KBM-7 (cell line): ENCODE measurements around the gene AFG1L.
"Not testable (repeated sequence)": the region's sequence is repeated elsewhere in the genome, so short reads cannot be mapped to it uniquely, and the experiment has no call there.

ENCODE experiments used
- DNase-seq: peaks from one replicate; pipeline ENCODE4 v3.0.0-alpha.2; 2015
- in situ Hi-C: fragments of 300-500 bp; cut with MboI; formaldehyde crosslinking; loops from 2 replicates; pipeline ENCODE4 v1.14.3; 2020; ENCODE audit warnings: low sequenced_read_pairs, low pct_unique_long_range_greater_than_20kb, mixed read lengths

The AFG1L gene

DNA sequence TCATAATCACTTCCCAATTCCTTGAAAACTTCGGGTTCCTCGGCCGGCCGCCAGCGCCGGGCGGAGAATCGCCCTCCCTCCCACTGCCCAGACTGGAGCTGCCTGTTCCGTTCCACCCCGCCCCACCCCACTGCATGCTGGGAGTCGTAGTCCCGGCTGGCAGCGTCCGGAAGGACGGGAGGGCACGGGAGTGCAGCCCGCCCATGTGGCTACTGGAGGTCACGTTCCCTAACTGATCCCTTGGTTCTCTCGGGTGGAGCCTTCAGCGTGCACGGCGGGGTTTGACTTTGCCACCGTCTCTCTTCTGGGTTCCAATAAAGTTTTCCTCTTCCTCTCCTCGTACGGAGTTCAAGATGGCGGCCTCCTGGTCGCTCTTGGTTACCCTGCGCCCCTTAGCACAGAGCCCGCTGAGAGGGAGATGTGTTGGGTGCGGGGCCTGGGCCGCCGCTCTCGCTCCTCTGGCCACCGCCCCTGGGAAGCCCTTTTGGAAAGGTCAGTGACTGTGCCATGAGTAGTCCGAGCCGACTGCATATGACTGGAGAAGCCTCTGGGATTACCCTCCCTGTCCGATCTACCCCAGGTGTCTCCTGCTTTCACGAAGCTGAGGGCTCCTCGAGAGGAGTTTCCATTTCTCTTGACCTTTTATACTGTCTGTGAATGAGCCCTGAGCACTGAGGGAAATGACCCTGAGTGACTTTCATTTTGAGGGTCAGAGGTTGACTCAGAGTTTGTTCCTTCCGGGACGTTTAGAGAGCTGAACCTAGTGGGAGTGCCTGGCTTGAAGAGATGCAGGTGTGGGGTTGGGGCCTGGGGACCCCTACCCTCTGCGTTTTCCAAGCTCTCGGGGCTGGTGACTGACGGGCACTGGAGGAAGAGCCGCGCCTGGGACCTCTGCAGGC is at the start of gene AFG1L:
Gene AFG1L, plus strand, starts transcription at position 328 of the 899 bp plus-strand sequence. Its CDS starts 26 bp downstream, at position 354.
- DNase-seq: peak; percentile 95
- in situ Hi-C loops: no loop called here

DNA sequence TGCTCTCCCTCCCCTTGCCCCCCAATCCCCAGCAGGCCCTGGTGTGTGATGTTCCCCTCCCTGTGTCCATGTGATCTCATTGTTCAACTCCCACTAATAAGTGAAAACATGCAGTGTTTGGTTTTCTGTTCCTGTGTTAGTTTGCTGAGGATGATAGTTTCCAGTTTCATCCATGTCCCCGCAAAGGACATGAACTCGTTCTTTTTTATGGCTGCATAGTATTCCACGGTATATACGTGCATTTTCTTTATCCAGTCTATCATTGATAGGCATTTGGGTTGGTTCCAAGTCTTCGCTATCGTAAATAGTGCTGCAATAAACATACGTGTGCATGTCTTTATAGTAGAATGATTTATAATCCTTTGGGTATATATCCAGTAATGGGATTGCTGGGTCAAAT is 49.8 kb upstream of the AFG1L start:
- in situ Hi-C loops, DNase-seq: not testable (repeated sequence)

DNA sequence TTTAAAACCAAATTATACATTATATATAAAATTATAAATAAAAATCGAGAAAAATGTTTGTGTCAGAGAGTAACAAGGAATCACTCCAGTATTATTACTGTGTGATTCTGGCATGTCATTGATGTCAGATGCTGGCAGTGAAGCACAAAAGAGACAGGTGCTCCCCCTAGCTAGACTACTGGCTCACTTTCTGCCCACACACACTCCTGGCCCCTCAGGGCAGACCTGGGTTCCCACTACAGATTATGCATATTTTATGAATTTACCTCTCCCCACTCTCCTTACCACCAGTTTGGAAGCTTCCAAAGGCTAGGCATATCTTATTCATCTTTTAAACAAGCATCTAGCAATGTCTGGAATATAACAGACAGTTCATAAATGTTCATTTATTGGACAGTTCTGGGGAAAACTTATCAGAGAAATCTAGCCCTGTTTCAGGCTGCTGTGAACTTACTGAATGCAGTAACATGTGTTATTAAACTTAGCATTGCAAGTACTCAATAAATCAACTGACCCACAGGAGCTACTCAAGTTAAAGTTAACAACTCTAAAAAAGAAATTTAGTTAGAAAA is 46.8 kb upstream of the AFG1L start:
- DNase-seq: no peak
- in situ Hi-C loops: no loop called here

DNA sequence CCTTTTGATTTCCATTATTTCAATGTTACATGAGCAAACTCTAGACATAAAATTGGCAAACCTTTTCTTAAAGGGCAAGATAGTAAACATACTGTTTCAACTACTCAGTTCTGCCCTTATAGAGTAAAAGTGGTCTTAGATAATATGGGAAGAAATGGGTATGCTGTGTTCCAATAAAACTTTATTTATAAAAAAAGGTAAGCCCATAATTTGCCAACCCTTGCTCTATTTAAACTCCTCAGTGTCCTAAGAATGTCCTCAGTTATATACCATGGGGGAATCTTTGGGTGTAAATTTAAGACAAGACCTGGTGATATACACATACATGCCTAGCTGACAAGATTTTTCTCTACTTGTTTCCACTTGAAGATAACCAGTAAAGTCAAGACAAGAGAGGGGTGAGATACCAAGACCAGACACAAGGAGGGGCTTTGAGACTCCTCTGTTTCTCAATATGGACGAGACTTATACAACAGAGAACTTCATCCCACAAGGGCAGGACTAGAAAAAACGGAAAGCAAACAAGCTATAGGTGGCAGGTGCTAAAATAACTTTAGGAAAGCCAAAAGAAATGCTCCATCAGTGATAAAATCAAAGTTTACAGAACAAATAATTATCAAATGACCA is 44.5 kb upstream of the AFG1L start:
- DNase-seq: peak; percentile 75
- in situ Hi-C loops: no loop called here

DNA sequence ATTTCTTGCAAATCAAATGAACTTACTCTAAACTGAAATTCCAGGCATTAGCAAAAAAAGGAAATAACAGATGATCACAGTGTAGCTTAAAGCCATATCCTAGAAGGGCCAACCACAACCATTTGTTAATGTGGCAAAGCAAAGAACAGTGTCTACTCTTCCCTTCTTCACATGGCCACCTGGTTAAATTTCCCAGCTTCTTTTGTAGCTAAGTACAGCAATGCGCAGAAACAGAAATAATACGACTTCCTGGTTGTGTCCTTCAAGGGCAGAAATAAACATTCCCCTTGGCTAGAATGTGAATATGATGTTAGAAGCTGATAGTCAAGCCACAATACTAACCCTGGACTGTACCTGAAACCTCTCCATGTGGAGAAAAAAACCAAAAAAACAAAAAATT is 43.6 kb upstream of the AFG1L start:
- in situ Hi-C loops: no loop called here
- DNase-seq: peak; percentile 19

DNA sequence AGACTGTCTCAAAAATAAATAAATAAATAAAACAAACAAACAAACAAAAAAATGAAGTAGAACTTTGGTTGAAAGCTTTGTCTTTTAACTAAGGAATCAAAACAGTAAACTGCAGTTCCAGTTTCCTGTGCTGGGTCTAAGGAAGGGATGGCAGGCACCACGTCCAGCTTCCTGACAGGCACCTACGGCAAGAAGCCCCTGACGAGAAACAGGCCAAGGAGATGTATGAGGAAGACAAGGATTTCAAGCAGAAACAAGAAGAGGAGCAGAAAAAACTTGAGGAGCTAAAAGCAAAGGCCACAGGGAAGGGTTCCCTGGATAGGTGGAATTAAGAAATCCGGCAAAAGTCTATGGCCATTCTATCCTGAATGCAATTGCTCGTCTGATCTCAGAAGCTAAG is 42.8 kb upstream of the AFG1L start:
- in situ Hi-C loops: no loop called here
- DNase-seq: no peak

DNA sequence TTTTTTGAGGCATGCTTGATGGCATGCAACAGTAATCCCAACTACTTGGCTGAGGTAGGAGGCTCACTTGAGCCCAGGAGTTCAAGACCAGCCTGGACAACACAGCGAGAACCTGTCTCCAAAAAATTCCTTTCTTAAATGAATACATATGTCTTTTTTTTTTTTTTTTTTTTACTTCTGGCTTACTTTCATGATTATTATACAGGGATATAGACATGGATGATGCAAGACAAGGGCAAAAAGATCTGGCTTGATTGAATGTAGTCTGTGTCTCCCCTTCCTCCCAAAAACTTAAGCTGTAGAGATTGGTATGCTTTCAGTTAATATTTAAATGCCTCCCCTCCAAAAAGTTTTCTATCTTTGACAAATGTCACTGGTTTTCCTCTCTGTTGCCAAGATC is 41.6 kb upstream of the AFG1L start:
- in situ Hi-C loops: no loop called here
- no peak for DNase-seq

DNA sequence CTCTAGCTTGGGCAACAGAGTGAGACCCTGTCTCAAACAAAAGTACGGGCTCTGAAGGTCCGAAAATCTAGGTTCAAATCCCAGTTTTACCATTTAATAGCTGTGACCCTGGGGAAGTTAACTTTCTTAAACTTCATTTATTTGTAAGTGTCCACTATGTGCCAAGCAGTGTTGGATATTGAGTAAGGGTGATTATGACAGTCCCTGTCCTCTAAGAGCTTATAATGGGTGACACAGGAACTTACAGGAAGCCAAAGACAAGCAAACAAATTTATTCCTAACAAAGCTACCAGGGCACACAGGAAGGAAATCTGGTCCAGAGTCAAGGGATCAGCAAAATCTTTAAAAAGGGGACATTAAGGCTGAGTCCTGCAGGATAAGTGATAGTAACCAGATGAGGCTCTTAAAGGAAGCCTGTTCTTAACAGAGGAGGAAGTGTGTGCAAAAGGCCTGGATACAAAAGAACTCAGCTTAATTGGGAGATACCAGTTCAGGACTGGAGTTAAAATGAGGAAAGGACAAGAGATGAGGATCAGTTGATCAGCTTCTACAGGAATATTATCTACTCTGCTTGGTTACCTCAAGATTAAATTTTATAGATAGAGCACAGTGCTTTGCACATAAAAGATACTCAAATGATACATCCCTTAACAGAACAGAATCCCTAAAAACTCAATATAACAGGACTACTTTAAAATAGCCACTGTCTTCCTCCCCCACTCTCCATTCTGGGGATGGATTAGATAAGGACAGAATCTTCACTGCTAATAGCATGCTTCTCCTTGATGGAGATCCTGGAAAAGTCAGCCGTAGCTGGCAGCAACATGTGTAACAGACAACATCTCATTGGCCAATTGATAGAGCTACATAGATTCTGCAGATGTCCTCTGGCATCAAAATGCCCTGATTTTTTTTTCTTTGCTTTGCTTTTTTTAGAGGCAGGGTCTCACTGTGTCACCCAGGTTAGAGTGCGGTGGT is 40.1 kb upstream of the AFG1L start:
- in situ Hi-C loops: no loop called here
- peak; percentile 38 for DNase-seq

DNA sequence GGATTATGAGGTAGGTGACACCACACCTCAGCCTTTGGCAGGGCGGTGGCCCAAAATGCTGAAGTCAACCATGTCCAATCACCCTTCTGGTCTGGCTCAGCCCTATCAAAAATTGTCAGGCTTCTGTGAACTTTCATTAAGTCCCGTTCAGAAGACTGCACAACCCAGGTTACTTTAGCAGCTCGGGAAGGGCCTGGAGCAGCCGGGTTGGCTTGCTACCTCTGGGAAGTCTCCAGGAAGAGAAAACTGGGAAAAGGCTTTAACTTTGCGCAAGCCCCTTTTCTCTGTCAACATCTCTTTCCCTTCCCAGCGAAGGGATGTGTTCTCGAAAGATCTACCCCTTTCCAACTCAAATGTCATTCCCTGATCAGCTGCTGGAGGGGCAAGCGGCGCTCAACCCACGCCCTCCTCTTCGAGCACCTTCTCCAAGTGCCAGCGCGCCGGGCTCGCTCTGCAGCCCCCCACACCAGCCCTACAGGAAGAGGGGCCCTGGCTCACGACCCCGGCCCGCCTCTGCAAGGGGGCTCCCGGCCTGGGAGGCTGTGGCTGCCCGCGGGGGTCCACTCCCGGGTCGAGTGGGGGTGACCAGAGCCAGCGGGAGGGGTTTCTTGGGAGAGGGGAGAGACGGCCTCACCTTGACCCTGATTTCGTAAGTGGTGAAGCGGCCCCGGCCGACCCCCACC is 34.6 kb upstream of the AFG1L start:
- in situ Hi-C loops: no loop called here
- DNase-seq: peak; percentile 62

DNA sequence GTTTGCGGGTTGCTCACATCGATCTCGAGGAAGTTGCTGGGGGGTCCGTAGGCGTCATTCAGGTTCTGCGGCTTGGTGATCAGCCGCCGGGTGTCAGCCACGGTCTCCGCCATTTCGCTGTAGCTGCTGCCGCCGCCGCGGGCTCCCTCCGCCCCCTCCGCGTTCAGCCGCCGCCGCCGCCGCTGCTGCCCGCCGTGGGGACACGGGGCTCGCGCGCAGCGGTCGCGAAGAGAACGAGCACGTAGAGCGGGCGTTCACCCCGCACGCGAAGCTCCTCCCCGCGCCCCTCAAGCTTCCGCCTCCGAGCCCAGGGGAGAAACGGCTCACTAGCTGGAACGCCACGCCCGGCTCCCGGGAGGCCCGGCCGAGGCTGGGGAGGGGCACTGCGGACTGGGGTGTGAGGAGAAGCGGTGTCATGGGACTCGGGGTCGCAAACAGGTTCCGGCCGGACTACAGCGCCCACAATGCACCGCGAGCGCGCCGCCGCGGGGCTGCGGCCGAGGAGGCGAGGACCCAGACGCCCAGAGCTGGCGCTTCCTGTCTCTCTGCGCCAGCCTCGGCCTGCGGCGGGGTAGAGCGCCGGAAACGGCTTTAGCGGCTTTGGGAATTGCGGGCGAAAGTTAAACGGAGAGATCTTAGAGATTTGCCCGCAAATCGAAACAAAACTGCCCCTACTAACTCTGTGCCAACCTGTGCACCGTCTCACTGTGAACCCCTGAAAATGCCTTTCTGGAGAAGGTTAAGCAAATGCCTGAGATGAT is 33.9 kb upstream of the AFG1L start, which contains the start of gene SNX3:
Gene SNX3, minus strand, starts transcription at position 232 of the 761 bp plus-strand sequence. Its CDS starts 119 bp downstream, at position 113.
- peak; percentile 99 for DNase-seq
- in situ Hi-C loops: no loop called here

DNA sequence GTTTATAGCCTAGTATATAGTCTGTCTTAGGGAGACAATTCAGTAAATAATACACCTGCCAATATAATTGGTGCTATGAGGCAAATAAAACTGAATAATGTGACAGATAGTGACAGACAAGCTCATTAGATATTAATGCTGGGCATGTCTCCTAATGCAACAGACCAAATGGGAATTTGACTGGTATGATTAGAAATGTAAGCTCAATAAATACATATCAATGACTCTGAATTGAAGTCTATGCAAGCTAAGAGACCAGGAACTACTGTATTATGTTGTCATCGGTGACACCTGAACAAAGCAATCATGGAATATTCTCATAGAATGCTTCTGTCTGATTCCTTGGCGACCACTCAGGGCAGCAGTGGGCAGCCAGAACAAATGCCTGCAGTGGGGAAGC is 31.5 kb upstream of the AFG1L start:
- in situ Hi-C loops: no loop called here
- no peak for DNase-seq

DNA sequence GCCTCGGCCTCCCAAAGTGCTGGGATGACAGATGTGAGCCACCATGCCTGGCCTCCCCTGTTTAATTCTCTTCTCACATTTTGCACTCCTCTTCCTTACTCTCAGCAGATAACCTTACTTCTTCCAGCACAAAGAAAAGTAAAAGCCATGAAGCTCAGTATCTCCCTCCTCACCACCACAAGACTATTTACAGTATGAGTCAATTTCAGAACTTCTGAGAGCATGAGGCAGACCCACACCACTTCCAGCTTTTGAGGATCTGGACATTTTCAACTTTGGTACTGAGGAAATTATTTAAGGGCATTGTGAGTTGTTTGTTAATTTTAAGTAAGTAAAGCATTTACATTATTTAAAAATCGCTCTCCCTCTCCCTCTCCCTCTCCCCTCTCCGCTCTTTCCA is 26.0 kb upstream of the AFG1L start:
- in situ Hi-C loops: no loop called here
- no peak for DNase-seq

DNA sequence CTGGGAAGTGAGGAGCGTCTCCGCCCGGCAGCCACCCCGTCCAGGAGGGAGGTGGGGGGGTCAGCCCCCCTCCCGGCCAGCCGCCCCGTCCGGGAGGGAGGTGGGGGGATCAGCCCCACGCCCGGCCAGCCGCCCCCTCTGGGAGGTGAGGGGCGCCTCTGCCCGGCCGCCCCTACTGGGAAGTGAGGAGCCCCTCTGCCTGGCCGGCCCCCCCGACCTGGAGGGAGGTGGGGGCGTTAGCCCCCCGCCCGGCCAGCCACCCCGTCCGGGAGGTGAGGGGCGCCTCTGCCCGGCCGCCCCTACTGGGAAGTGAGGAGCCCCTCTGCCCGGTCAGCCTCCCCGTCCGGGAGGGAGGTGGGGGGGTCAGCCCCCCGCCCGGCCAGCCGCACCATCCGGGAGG is 24.9 kb upstream of the AFG1L start:
- DNase-seq, in situ Hi-C loops: not testable (repeated sequence)

DNA sequence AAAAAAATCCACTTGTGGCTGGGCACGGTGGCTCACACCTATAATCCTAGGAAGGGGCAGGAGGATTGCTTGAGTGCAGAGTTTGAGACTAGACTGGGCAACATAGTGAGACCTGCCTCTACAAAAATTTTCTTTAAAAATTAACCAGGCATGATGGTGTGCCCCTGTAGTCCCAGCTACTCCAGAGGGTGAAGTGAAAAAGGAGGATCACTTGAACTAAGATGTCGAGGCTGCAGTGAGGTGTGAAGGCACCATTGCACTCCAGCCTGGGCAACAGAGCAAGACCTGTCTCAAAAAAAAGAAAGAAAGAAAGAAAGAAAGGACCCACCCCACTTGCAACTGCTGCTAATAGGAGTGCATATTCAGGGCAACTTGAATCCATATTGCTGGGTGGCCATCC is 20.3 kb upstream of the AFG1L start:
- in situ Hi-C loops: no loop called here
- DNase-seq: no peak

DNA sequence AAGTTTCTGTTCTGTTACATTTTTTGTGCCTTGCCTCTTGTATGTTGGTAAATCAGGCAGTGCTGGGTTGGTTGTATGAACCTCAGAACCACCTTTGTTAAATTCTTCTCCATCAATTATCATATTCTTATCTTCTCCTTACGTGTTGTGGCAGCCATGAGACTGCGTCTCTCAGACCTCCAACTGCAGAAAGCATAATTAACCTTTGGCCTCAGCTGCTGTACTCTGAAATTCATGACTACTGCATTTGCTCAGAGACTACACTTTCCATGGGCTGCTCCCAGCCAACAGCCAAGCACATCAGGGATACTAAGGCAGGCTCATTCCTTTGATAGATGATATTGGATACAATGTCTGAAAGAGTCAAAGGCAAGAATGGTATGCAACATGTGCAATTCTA is 18.9 kb upstream of the AFG1L start:
- in situ Hi-C loops: no loop called here
- DNase-seq: no peak

DNA sequence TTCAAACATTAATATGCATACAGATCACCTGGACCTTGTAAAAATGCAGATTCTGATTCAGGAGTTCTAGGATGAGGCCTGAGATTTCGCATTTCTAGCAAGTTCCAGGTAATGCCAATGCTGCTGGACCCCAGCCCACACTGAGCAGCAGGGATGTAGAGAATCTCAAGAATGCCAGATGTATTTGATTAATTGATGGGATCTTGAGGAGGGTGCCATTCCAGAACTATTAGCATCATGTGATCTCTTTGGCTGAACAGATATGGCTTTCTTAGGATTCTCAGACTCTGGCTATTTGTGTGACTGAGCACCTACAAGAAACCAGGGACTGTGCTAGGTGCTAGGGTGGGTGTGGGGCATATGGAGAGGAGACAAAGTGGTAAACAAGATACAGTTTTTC is 17.6 kb upstream of the AFG1L start:
- DNase-seq: no peak
- in situ Hi-C loops: no loop called here

DNA sequence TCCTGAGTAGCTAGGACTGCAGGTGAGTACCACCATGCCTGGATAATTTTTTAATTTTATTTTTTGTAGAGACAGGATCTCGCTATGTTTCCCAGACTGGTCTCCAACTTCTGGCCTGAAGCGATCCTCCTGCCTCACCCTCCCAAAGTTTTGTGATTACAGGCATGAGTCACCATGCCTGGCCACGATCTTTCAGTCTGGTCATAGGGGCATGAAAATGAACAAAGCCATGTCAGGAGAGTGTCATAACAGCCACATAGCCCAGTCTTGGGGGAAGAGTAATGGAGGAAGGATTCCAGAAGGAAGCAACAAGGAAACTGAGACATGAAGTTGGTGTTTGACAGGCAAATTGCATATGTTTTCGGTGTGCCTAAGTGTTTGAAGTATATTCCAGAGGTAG is 17.0 kb upstream of the AFG1L start:
- in situ Hi-C loops: no loop called here
- DNase-seq: no peak

DNA sequence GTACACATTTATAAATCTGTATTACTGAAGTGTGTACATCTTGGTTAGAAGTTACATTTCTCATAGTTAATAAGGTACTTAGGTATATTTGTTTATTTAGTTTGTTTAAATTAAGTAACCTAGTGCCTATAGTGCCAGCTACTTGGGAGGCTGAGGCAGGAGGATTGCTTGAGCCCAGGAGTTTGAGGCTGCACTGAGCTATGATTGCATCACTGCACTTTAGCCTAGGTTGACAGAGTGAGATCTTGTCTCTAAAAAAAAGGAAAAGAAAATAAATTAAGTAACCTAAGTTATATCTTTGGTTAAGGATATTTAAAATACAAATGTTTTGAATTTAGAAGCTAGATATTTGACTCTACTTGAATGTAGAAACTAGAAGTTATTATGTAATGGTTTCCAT is 9.5 kb upstream of the AFG1L start:
- DNase-seq: no peak
- in situ Hi-C loops: no loop called here
